Stimulated activated naive CD8-positive, alpha-beta T cell treated with anti-CD3 and anti-CD28 coated beads, Interleukin-15, Interleukin-2, amounts not matched to agents 100 ng/mL and 50 ng/mL, for 24 hours (primary cell): ENCODE results near the gene GPX2.

Experiments used
- H3K27ac Mint-ChIP-seq: one replicate; pipeline ENCODE4 v1.8.0; 2021; ENCODE audit warnings: mild to moderate bottlenecking, mixed read lengths
- H3K27me3 Mint-ChIP-seq: one replicate; pipeline ENCODE4 v1.8.0; 2021; ENCODE audit warnings: mixed read lengths
- H3K36me3 Mint-ChIP-seq: one replicate; pipeline ENCODE4 v1.8.0; 2021; ENCODE audit warnings: low read depth, mixed read lengths
- H3K4me1 Mint-ChIP-seq: one replicate; pipeline ENCODE4 v1.8.0; 2021; ENCODE audit warnings: low read depth, mixed read lengths
- H3K4me3 Mint-ChIP-seq: one replicate; pipeline ENCODE4 v1.8.0; 2021; ENCODE audit warnings: mild to moderate bottlenecking, mixed read lengths
- H3K9me3 Mint-ChIP-seq: one replicate; pipeline ENCODE4 v1.8.0; 2021; ENCODE audit warnings: mixed read lengths

Gene GPX2

GRCh38 chr14:64952598-64953309 lies 10.2 kb upstream of the GPX2 start:
- H3K27me3 Mint-ChIP-seq, result no peaks in the 10 kb centered on the region
- peaks cover 9% of the 10 kb centered on the region for H3K4me1 Mint-ChIP-seq
- no peaks in the 10 kb centered on the region for H3K9me3 Mint-ChIP-seq
- H3K27ac Mint-ChIP-seq, result peak overlapping the region; percentile 56
- peaks cover 10% of the 10 kb centered on the region for H3K36me3 Mint-ChIP-seq
- H3K4me3 Mint-ChIP-seq, result no peak overlapping the region

GRCh38 chr14:64951724-64952123 lies 9.2 kb upstream of the GPX2 start:
- H3K4me3 Mint-ChIP-seq, result no peak overlapping the region
- H3K27me3 Mint-ChIP-seq, result no peaks in the 10 kb centered on the region
- no peaks in the 10 kb centered on the region for H3K9me3 Mint-ChIP-seq
- H3K4me1 Mint-ChIP-seq, result peaks cover 9% of the 10 kb centered on the region
- H3K36me3 Mint-ChIP-seq, result peaks cover 10% of the 10 kb centered on the region
- H3K27ac Mint-ChIP-seq, result no peak overlapping the region

GRCh38 chr14:64951291-64951690 lies 8.7 kb upstream of the GPX2 start:
- peaks cover 14% of the 10 kb centered on the region for H3K36me3 Mint-ChIP-seq
- peaks cover 9% of the 10 kb centered on the region for H3K4me1 Mint-ChIP-seq
- no peak overlapping the region for H3K27ac Mint-ChIP-seq
- no peak overlapping the region for H3K4me3 Mint-ChIP-seq
- no peaks in the 10 kb centered on the region for H3K27me3 Mint-ChIP-seq
- H3K9me3 Mint-ChIP-seq, result no peaks in the 10 kb centered on the region

DNA sequence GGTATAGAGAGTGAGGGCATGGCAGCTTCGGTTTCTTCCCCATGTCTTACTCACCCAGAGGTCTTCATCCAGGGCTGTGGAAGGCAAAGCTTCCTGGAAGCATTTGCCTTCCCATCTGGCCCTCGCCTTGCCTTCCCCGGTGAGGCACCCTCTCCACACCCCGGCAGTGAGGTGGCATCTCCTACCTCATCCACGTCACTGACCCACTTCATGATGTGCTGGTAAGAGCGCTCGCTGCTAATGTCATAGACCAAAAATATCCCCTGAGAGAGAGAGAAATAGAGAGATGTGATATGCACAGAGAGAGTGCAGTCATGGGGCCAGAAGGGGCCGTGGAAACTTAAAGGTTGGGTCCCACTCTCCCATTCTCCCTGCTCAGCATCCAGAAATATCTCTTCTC lies 8.3 kb upstream of the GPX2 start:
- H3K9me3 Mint-ChIP-seq, result no peaks in the 10 kb centered on the region
- H3K4me3 Mint-ChIP-seq, result no peak overlapping the region
- H3K27me3 Mint-ChIP-seq, result no peaks in the 10 kb centered on the region
- no peak overlapping the region for H3K27ac Mint-ChIP-seq
- peaks cover 14% of the 10 kb centered on the region for H3K36me3 Mint-ChIP-seq
- H3K4me1 Mint-ChIP-seq, result peaks cover 9% of the 10 kb centered on the region

GRCh38 chr14:64948612-64949210 lies 6.2 kb upstream of the GPX2 start:
- Mint-ChIP-seq H3K36me3 (peaks cover 11% of the 10 kb centered on the region), H3K4me3 (no peak overlapping the region), H3K9me3 (no peaks in the 10 kb centered on the region), H3K4me1 (peaks cover 19% of the 10 kb centered on the region), H3K27me3 (no peaks in the 10 kb centered on the region), H3K27ac (no peak overlapping the region)

DNA sequence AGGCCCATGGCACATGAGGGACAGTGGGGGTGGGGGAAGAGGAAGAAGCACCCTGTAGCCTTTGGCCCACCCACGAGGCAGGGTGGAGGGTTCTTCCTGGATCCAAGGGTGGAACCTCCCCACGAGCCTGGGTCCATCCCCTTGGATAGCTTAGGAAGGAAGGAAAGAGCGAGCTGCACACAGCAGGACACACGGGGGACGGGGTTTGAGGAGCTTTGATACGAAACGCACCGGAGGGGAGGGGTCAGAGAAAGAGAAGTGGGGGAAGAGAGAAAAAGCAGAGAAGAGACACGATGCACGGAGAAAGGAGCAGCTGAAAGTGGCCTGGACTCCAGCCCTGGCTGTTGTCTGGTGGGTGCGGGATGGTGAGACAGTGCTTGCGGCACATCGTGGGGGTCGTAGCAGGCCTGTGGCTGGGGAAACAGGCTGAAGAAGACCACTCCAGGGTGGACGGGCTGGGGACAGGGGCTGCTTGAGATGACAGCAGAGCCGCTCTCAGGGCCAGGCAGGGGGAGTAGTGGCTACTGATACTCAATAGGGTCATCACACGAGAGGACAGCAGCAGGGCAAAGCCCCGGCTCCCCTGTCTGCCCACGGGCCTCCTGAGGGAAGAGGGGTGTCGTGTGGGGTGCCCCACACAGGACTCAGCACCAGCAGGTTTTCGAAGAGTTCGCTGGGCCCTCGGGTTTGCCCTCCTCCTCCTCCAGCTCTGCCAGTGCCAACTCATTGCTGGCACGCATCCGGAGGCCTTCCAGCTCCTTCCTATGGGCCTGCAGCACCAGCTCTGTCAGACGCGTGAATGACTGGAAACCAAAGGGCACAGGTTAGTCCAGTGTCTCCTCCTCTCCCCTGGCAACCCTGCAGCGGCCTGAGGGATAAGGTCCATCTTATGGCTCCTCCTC lies 5.4 kb upstream of the GPX2 start:
- H3K4me3 Mint-ChIP-seq, result no peak overlapping the region
- no peak overlapping the region for H3K27ac Mint-ChIP-seq
- no peaks in the 10 kb centered on the region for H3K9me3 Mint-ChIP-seq
- H3K36me3 Mint-ChIP-seq, result peaks cover 15% of the 10 kb centered on the region
- H3K4me1 Mint-ChIP-seq, result peaks cover 24% of the 10 kb centered on the region
- H3K27me3 Mint-ChIP-seq, result no peaks in the 10 kb centered on the region

DNA sequence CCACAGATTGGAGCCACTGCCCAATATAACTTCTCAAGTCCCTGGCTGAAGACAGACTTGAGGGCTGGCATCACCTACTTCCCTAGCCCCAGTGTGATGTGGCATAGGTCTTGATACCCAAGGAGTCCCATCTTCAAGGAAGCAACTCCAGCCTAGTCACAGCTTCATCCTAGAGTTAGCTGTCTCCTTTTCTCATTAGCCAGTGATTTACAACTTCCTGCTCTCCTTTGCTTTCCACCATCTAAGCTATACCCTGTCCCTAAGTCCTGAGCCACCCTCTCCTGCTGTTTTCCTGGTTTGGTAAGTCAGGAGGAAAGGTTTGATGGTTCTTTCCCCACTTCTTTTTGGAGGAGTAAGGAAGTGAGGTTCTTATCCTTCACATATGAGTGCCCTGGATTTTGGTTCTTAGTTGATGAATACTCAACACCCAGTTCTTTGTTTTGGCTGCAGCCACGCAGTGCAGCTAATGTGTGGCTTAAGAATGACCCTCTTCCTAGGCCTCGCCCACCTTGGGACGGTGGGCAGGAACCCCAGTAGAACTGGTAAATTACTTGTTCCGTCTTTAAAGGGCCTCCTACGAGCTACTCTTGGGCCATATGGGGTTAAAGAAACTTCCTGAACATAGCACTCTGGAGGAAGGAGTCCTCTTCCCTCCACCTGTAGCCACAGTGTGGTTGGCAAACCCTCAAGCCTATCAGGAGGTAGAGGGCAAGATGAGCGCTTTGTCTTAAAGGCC lies 3.9 kb upstream of the GPX2 start:
- peaks cover 16% of the 10 kb centered on the region for H3K4me1 Mint-ChIP-seq
- no peak overlapping the region for H3K4me3 Mint-ChIP-seq
- no peaks in the 10 kb centered on the region for H3K27me3 Mint-ChIP-seq
- H3K36me3 Mint-ChIP-seq, result peaks cover 15% of the 10 kb centered on the region
- no peaks in the 10 kb centered on the region for H3K9me3 Mint-ChIP-seq
- H3K27ac Mint-ChIP-seq, result no peak overlapping the region

- H3K4me1 Mint-ChIP-seq, result peaks cover 16% of the 10 kb centered on the region
- H3K4me3 Mint-ChIP-seq, result no peak overlapping the region
- no peaks in the 10 kb centered on the region for H3K27me3 Mint-ChIP-seq
- H3K9me3 Mint-ChIP-seq, result no peaks in the 10 kb centered on the region
- H3K27ac Mint-ChIP-seq, result no peak overlapping the region
- H3K36me3 Mint-ChIP-seq, result peaks cover 19% of the 10 kb centered on the region
These were observed 3.1 kb upstream of the GPX2 start for GRCh38 chr14:64945431-64946178.

- Mint-ChIP-seq H3K27me3 (no peaks in the 10 kb centered on the region), H3K27ac (no peak overlapping the region), H3K36me3 (peaks cover 19% of the 10 kb centered on the region), H3K4me3 (no peak overlapping the region), H3K4me1 (peaks cover 16% of the 10 kb centered on the region), H3K9me3 (no peaks in the 10 kb centered on the region)
These were observed 2.3 kb upstream of the GPX2 start for GRCh38 chr14:64944861-64945260.

GRCh38 chr14:64944041-64944440 lies 1.5 kb upstream of the GPX2 start:
- no peaks in the 10 kb centered on the region for H3K9me3 Mint-ChIP-seq
- H3K4me3 Mint-ChIP-seq, result no peak overlapping the region
- peaks cover 21% of the 10 kb centered on the region for H3K36me3 Mint-ChIP-seq
- H3K27me3 Mint-ChIP-seq, result no peaks in the 10 kb centered on the region
- H3K4me1 Mint-ChIP-seq, result peaks cover 21% of the 10 kb centered on the region
- H3K27ac Mint-ChIP-seq, result no peak overlapping the region

DNA sequence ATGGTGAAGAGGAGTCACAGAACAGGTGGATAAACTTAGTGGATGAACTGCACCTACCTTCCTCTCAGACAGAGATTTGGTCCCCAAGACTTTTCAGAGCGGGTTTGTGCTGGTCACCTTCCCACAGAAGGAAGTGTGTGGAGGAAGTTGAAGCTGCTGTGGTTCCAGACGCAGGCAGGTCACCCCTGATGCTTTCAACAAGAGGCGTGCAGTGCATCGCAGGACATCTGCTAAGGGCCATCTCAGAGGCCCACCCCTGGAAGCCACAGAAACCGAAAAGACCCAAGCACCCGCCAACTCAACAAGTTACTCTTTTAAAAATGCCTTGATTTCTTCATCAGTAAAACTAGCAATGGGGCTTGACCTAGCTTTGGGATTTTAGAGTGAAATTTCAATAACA lies 1.0 kb upstream of the GPX2 start:
- H3K4me1 Mint-ChIP-seq, result peaks cover 23% of the 10 kb centered on the region
- H3K27me3 Mint-ChIP-seq, result no peaks in the 10 kb centered on the region
- H3K4me3 Mint-ChIP-seq, result no peak overlapping the region
- no peaks in the 10 kb centered on the region for H3K9me3 Mint-ChIP-seq
- H3K27ac Mint-ChIP-seq, result no peak overlapping the region
- peaks cover 21% of the 10 kb centered on the region for H3K36me3 Mint-ChIP-seq

GRCh38 chr14:64940336-64940910 lies 2.1 kb downstream of the GPX2 start:
- H3K4me3 Mint-ChIP-seq, result no peak overlapping the region
- no peak overlapping the region for H3K27ac Mint-ChIP-seq
- H3K27me3 Mint-ChIP-seq, result no peaks in the 10 kb centered on the region
- H3K36me3 Mint-ChIP-seq, result peaks cover 37% of the 10 kb centered on the region
- H3K9me3 Mint-ChIP-seq, result no peaks in the 10 kb centered on the region
- H3K4me1 Mint-ChIP-seq, result peaks cover 43% of the 10 kb centered on the region

DNA sequence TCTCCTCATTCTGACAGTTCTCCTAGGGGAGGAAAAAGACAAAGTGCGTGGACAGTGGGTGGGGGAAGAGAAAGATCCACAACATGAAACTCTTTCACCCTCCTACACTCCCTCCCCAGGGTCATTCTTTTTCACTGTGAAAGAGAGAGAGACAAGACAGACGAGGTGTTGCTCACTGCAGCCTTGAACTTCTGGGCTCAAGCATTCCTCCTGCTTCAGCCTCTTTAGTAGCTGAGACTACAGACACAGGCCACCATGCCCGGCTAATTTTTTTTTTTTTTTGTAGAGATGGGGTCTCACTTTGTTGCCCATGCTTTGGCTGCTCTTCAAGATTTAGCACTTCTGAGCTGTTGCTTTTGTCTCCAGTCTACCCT lies 2.7 kb downstream of the GPX2 start:
- Mint-ChIP-seq H3K36me3 (peaks cover 42% of the 10 kb centered on the region), H3K4me3 (no peak overlapping the region), H3K9me3 (no peaks in the 10 kb centered on the region), H3K4me1 (peaks cover 45% of the 10 kb centered on the region), H3K27me3 (no peaks in the 10 kb centered on the region), H3K27ac (no peak overlapping the region)
